ENCODE results near the gene FHIT.

- TF ChIP-seq, protein P1, sequence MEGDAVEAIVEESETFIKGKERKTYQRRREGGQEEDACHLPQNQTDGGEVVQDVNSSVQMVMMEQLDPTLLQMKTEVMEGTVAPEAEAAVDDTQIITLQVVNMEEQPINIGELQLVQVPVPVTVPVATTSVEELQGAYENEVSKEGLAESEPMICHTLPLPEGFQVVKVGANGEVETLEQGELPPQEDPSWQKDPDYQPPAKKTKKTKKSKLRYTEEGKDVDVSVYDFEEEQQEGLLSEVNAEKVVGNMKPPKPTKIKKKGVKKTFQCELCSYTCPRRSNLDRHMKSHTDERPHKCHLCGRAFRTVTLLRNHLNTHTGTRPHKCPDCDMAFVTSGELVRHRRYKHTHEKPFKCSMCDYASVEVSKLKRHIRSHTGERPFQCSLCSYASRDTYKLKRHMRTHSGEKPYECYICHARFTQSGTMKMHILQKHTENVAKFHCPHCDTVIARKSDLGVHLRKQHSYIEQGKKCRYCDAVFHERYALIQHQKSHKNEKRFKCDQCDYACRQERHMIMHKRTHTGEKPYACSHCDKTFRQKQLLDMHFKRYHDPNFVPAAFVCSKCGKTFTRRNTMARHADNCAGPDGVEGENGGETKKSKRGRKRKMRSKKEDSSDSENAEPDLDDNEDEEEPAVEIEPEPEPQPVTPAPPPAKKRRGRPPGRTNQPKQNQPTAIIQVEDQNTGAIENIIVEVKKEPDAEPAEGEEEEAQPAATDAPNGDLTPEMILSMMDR (IDR thresholded peaks at IDR 0.05), result no peak
- TF ChIP-seq EZH2phosphoT487 (IDR thresholded peaks at IDR 0.05), result no peak
- no peak for TF ChIP-seq EZH2 (IDR thresholded peaks at IDR 0.05)
These were observed 1461.0 kb downstream of the FHIT start for GRCh38 chr3:59790241-59790640.

Data from neural progenitor cell (in vitro differentiated cells).